Fibroblast of peridontal ligament (primary cell): ENCODE results near the gene FOXP4.

Experiments used
- DNase-seq: peaks from one replicate; pipeline ENCODE4 v3.0.0-alpha.2; 2010; ENCODE audit errors: extremely low read depth

FOXP4 gene

GRCh38 chr6:41644297-41644879 is 98.2 kb downstream of the FOXP4 start:
- no peak for DNase-seq

DNA sequence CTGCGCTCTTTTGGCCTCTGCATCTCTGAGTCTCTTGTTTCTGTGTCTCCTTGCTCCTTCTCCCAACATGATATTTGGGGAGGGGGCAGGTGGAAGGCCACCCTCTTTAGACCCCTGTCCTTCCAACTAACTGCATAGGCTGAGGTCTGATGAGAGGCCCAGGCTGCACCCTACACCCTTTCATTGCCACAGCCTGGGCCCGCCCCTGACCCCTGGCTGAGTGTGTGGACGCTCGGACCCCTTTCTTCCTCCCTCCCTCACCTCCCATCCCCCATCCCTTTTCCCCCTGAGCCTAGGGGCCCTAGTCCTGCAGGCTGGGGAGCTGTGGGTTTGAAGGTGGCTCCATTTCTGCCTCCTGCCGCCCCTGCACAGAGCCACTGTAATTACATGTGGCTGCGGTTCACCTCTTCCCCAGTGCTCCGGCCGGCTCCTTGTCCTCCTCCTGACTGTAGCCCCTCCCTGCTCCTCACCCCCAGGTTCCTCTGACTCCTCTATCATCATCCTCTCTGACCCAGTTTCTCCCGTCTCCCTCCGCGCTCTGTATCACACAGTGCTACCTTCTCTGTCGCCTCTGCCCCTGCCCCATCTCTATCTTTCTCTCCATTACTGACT is 98.9 kb downstream of the FOXP4 start:
- no peak for DNase-seq

GRCh38 chr6:41646026-41646795 is 100.0 kb downstream of the FOXP4 start:
- DNase-seq = no peak

- DNase-seq = no peak
These were observed 100.9 kb downstream of the FOXP4 start for GRCh38 chr6:41647061-41647511.

- DNase-seq = no peak
These were observed 101.9 kb downstream of the FOXP4 start for GRCh38 chr6:41648070-41648585.

GRCh38 chr6:41648921-41649320 is 102.7 kb downstream of the FOXP4 start:
- no peak for DNase-seq

DNA sequence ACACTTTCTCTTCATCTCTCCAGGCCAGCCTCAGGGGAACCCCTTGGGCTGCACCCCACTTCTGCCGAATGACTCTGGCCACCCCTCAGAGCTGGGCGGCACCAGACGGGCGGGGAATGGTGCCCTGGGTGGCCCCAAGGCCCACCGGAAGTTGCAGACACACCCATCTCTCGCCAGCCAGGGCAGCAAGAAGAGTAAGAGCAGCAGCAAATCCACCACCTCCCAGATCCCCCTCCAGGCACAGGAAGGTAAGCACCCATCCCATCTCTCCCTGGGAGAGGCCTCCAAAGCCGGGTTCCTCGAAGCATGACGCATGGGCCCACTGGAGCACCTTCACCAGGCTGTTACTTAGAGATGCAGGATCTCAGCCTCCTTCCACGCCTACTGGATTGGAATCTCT is 103.4 kb downstream of the FOXP4 start:
- DNase-seq = no peak

DNA sequence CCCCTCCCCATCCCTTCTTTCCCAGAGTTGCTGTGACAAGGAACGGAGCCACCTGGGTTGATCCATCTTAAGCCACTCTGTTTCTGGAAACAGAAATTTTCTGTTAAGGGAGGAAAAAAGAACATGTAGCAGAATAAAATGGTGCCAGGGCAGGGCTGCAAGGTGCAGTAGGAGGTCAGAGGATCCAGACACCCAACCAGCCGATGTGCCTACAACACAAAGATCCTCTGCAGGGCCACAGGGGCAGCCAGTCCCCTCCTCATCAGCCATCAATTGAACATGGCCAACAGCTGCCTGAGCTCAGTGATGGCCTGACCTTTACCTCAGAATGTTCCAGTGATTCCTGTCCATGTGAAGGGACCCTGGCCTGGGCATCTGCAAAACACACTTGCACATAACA is 103.9 kb downstream of the FOXP4 start:
- no peak for DNase-seq

DNA sequence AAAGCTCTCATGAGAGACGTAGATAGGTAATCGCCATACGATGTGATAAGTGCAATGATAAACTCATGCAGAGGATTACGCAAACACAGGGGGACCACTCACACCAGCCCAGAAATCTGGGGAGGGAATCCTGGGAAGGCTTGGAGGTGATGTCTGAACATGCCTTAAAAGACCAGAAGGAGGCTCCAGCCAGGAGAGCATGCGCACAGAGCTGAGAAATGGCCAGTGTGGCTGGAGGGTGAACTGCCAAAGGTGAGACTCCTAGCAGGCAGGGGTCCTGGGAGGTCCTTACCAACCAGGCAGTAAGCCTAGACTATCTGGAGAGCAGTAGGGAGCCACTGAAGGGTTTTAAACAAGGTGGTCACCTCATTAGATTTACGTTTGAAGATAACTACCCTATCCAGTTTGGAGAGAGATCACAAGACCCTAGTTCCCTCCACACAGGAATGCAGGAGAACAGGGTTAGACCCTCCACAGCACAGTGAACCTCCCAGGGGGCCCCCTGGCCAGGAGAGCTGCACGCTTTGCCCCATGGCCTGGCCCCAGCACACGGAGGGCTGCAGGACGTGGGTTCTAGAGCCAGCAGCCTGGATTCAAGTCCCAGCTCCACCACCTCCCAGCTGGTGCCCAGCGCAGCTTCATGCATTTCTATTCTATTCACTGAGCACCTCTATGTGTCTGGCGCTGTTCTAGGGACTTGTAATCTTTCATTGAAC is 105.2 kb downstream of the FOXP4 start:
- DNase-seq = no peak
